A549 (cell line): ENCODE measurements around the gene NCAM2.

Experiments used
- MAFK ChIP-seq: fragments of 450-650 bp; IDR thresholded peaks from 2 replicates; pipeline ENCODE4 v1.6.1; 2014; ENCODE audit not compliant: partially characterized antibody
- NFE2L2 ChIP-seq: fragments of 150-350 bp; conservative IDR thresholded peaks from 2 replicates; pipeline ENCODE4 v1.6.1; 2014; ENCODE audit warnings: low read length
- RAD21 ChIP-seq, 2 experiments: fragments of >200 bp in 1 of 2; sonication (Bioruptor Twin) in 1 of 2; formaldehyde crosslinking in 1 of 2; IDR thresholded peaks in 1 of 2; conservative IDR thresholded peaks in 1 of 2; 2 replicates in 1 of 2; 3 replicates in 1 of 2; pipeline ENCODE4 v1.6.1; 2012 to 2018; ENCODE audit warnings: inconsistent platforms in 1 of 2

- TF ChIP-seq RAD21 (conservative IDR thresholded peaks at IDR 0.05 in 1 of 2, IDR thresholded peaks at IDR 0.05 in 1 of 2), result no peak
- no peak for TF ChIP-seq NFE2L2
- no peak for TF ChIP-seq MAFK
Observed at GRCh38 chr21:21236996-21237395, 238.8 kb downstream of the NCAM2 start.
